ENCODE measurements around the gene C9orf40. TPM values are rescaled to one million over a fixed set of nuclear protein-coding genes. Genes with fewer than 3 reads are reported as not detected.

C9orf40 gene
- total RNA-seq, 2 donors from 2014 or later = 3.0 to 4.5 TPM

DNA sequence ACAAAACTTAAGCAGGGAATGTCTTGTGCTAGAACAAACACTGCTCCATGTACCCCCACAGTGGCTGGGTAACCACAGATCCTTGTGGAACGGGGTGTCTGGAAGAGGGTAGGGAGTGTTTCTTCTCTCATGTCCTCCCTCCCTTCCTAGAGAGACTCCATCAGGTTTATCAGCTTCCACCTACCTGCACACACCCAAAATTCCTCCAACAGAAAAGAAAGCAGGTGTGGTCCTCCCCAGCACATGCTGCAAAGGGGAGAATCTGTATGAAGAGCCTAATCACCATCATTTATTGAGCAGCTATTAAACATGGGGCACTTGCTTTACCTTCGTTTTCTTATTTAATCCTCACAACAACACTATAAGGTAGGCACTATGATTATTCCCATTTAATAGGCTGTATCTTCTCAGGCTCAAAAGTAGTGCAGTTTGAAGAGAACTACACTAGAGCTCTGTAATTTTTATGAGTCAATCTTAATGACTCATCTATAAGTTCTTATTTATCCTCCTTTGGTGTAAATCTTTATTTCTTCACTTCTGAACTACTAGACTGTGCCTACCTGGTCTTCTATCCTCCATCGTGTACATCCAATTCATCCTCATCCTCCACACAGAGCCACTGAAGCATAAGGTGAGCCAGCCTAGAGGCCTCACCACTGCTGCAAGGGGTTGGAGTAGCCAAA is 31.6 kb downstream of the C9orf40 start:
- DNase-seq (ENCODE audit: low spot score) = no peak
- no peaks in the 10 kb centered on the region for H3K9me3 ChIP-seq
- H3K36me3 ChIP-seq = no peaks in the 10 kb centered on the region

DNA sequence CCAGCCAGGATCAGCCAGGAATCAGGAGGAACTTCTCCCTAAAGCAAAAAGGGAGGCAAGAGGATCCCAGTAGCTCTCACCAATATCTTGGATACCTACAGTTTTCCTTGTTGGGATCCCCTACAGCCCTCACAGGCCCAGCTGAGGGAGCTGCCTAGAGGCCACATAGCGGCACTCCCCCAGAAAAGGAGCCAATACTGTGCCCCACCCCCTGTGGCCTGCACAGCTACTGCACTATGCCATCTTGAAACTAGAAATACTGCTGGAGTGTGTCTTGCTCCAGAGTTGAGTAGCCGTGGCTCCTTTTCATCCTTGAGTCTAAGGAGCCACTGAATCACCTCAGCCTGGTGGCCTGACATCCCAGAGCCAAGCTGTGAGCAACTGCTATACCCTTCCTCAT is 42.7 kb downstream of the C9orf40 start:
- DNase-seq (ENCODE audit: low spot score) = no peak
- ATAC-seq (ENCODE audit: insufficient number of reproducible peaks, low FRiP score, low read depth) = no peak
- Histone ChIP-seq H3K9me3 (peaks cover 3% of the 10 kb centered on the region), H3K27ac (no peak overlapping the region), H3K4me3 (no peak overlapping the region), H3K36me3 (no peaks in the 10 kb centered on the region), H3K4me1 (ENCODE audit: control insufficient read depth in 1 of 2, low read depth in 2 of 2) (no peaks in the 10 kb centered on the region), H3K27me3 (replicated peaks; ENCODE audit: insufficient read depth) (no peaks in the 10 kb centered on the region)
- TF ChIP-seq, protein P1, sequence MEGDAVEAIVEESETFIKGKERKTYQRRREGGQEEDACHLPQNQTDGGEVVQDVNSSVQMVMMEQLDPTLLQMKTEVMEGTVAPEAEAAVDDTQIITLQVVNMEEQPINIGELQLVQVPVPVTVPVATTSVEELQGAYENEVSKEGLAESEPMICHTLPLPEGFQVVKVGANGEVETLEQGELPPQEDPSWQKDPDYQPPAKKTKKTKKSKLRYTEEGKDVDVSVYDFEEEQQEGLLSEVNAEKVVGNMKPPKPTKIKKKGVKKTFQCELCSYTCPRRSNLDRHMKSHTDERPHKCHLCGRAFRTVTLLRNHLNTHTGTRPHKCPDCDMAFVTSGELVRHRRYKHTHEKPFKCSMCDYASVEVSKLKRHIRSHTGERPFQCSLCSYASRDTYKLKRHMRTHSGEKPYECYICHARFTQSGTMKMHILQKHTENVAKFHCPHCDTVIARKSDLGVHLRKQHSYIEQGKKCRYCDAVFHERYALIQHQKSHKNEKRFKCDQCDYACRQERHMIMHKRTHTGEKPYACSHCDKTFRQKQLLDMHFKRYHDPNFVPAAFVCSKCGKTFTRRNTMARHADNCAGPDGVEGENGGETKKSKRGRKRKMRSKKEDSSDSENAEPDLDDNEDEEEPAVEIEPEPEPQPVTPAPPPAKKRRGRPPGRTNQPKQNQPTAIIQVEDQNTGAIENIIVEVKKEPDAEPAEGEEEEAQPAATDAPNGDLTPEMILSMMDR (IDR thresholded peaks at IDR 0.05) = no peak

More for the DNA sequence above, 31.6 kb downstream of the C9orf40 start:
- Histone ChIP-seq H3K4me3 (no peak overlapping the region), H3K4me1 (ENCODE audit: control insufficient read depth in 1 of 2, low read depth in 2 of 2) (no peaks in the 10 kb centered on the region), H3K27ac (no peak overlapping the region), H3K27me3 (replicated peaks; ENCODE audit: insufficient read depth) (no peaks in the 10 kb centered on the region)
- TF ChIP-seq, protein P1 (IDR thresholded peaks at IDR 0.05) = no peak
- no peak for ATAC-seq (ENCODE audit: insufficient number of reproducible peaks, low FRiP score, low read depth)

DNA sequence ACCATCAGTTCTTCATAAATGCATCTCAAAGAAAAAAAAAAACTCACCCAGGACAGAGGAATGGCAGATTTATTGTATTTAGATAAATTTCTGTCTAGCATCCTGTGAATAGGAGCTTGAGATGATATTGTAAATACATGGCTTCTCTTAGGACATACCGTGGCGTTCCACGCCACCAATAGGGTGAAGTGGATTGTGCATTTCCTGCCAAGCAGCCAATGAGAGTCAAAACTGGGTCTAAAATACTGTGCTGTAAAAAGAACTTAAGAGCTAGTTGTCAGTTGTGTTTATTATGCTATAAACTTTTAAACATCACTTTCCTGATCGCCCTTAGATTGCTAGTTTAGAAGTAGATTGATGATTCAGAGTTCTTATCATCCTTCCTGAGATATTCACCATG is 44.0 kb downstream of the C9orf40 start:
- H3K27me3 ChIP-seq (replicated peaks; ENCODE audit: insufficient read depth) = no peaks in the 10 kb centered on the region
- H3K36me3 ChIP-seq = no peaks in the 10 kb centered on the region
- no peaks in the 10 kb centered on the region for H3K4me1 ChIP-seq (ENCODE audit: control insufficient read depth in 1 of 2, low read depth in 2 of 2)
- DNase-seq (ENCODE audit: low spot score) = no peak
- TF ChIP-seq, protein P1 (IDR thresholded peaks at IDR 0.05) = no peak
- H3K4me3 ChIP-seq = no peak overlapping the region
- no peak overlapping the region for H3K27ac ChIP-seq
- peaks cover 3% of the 10 kb centered on the region for H3K9me3 ChIP-seq
- ATAC-seq (ENCODE audit: insufficient number of reproducible peaks, low FRiP score, low read depth) = no peak

DNA sequence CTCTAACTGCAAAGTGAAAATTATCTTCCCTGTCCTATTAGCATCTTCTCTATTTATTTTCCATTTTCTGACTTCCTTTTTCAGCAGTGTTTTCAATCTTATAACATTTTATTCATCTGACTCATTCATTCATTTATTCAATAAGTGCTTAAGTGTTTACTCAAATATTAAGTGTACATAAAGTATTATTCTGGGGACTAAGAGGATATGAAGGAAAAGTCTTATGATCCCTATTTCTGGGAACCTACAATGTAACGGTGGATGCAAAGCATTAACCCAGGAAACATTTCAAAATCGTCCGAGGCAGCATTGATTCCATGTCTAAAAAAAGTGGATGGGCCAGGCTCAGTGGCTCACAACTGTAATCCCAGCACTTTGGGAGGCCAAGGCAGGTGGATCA is 45.6 kb downstream of the C9orf40 start:
- Histone ChIP-seq H3K9me3 (peaks cover 3% of the 10 kb centered on the region), H3K4me1 (ENCODE audit: control insufficient read depth in 1 of 2, low read depth in 2 of 2) (no peaks in the 10 kb centered on the region), H3K27ac (no peak overlapping the region), H3K36me3 (no peaks in the 10 kb centered on the region), H3K4me3 (no peak overlapping the region), H3K27me3 (replicated peaks; ENCODE audit: insufficient read depth) (no peaks in the 10 kb centered on the region)
- TF ChIP-seq, protein P1 (IDR thresholded peaks at IDR 0.05) = no peak
- no peak for ATAC-seq (ENCODE audit: insufficient number of reproducible peaks, low FRiP score, low read depth)
- no peak for DNase-seq (ENCODE audit: low spot score)

DNA sequence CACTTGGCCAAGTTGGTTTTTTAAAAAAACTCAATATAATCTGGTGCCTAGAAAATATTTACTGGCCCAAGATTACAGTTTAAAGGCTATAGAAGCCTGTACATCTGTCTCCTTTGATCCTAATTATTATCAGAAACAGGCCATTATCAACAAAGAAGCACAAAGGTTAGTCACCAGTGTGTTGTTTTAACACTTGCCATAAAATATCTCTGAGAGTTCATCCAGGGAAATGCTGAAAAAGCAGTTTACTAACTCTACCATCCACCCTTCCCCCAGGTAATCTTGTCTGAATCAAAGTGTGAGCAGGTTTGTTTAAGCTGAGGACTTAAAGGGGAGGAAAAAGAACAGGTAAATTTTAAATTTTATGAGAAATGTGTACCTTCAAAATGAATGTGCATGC is 51.7 kb downstream of the C9orf40 start:
- ATAC-seq (ENCODE audit: insufficient number of reproducible peaks, low FRiP score, low read depth) = no peak

More for the DNA sequence above, 51.7 kb downstream of the C9orf40 start:
- no peaks in the 10 kb centered on the region for H3K27me3 ChIP-seq (replicated peaks; ENCODE audit: insufficient read depth)
- no peak for DNase-seq (ENCODE audit: low spot score)
- H3K4me1 ChIP-seq (ENCODE audit: control insufficient read depth in 1 of 2, low read depth in 2 of 2) = no peaks in the 10 kb centered on the region
- TF ChIP-seq, protein P1 (IDR thresholded peaks at IDR 0.05) = no peak
- no peak overlapping the region for H3K4me3 ChIP-seq
- no peak overlapping the region for H3K27ac ChIP-seq
- no peaks in the 10 kb centered on the region for H3K9me3 ChIP-seq
- no peaks in the 10 kb centered on the region for H3K36me3 ChIP-seq

Other genes starting within 250 kb of the C9orf40 start
- gene TRPM6, start 65.0 kb downstream of the C9orf40 start, total RNA-seq = 1 to 10 TPM in 1 of 2 donors, under 1 TPM in 1; 0.41 to 1.3 TPM
- 10 to 100 TPM in 1 of 2 donors, 1 to 10 TPM in 1; 6.5 to 26.9 TPM for gene CARNMT1, start 75.4 kb upstream of the C9orf40 start, total RNA-seq
- 10 to 100 TPM; 20.2 to 30.6 TPM for gene NMRK1, start 135.2 kb upstream of the C9orf40 start, total RNA-seq
- 10 to 100 TPM; 16.8 to 33.9 TPM for gene OSTF1, start 135.6 kb upstream of the C9orf40 start, total RNA-seq

Data from thoracic aorta (tissue), 2 donors.